ENCODE measurements around the gene ATG101. TPM values are rescaled to one million over a fixed set of nuclear protein-coding genes. Genes with fewer than 3 reads are reported as not detected.

ATG101 gene
- total and polyA plus RNA-seq, 2 of the 13 experiments (the other 11 are each of a cell fraction or from before 2014, with no cell fraction given), result 58.2 to 67.7 TPM

DNA sequence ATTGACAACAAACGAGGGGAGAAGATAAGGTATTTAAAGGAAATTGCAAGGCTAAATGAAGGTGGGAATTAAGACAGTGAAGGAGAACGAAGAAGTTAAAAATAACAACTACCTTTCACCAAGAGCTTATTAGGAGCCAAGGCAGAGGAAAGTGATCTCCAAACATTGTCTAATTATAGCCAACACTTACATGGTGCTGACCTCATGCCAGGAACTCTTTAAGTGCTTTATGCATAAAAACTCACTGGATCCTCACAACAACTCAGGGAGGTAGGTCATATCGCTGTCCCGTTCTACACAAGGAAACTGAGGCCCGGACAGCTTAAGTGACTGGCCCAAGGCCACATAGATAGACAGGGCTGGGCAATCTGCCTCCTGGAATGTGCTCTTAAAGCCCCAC, 43.5 kb upstream of the ATG101 start:
- no peak overlapping the region for H2AFZ ChIP-seq (ENCODE audit: low read length)
- no peaks in the 10 kb centered on the region for H3K36me3 ChIP-seq (replicated peaks in 1 of 2; ENCODE audit: control insufficient read depth in 1 of 2, insufficient read depth in 2 of 2, low read length in 2 of 2)
- peak overlapping the region; percentile 93; the same call in 1 of the 2 replicates for H3K4me2 ChIP-seq (ENCODE audit: low read depth, low read length)
- H3K4me3 ChIP-seq (replicated peaks in 1 of 3; ENCODE audit: insufficient read depth in 1 of 3, low read depth in 2 of 3, low read length in 3 of 3), result no peak overlapping the region
- H3K27me3 ChIP-seq (ENCODE audit: control insufficient read depth in 1 of 2, insufficient read depth in 2 of 2, low read length in 2 of 2), result peaks cover 0 to 4% of the 10 kb centered on the region in 2 experiments; a peak in 2 of 5 replicates
- DNase-seq (ENCODE audit: low spot score) (no peak), FAIRE-seq (no peak), ATAC-seq (no peak)
- H3K9me3 ChIP-seq (ENCODE audit: low read length), result no peaks in the 10 kb centered on the region
- 6% methylated on average over 2 of the region's 5 CpGs for WGBS (ENCODE audit: low lambda C conversion rate)
- H3K9ac ChIP-seq (ENCODE audit: insufficient read depth, low read depth, low read length), result no peak overlapping the region
- POLR2A ChIA-PET, result interaction anchor here (1.4 to 2.5 kb wide), 6 partner anchors 16 to 57 kb away, joined by 4 to 19 read pairs (median 14); partner anchors contain the start of genes ATG101 and NR4A1
- no peaks in the 10 kb centered on the region for H4K20me1 ChIP-seq (ENCODE audit: insufficient read depth, low read length)
- peaks cover 31% of the 10 kb centered on the region for H3K4me1 ChIP-seq (ENCODE audit: insufficient read depth, low read length)
- CTCF ChIA-PET (ENCODE audit: low intra/inter-chr PET ratio, low total read pairs), result interaction anchor here (0.9 to 8.0 kb wide), 8 partner anchors 11 to 94 kb away, joined by 3 to 99 read pairs (median 23); partner anchors contain the start of gene ATG101
- BruUV-seq (replicated peaks), result no TSS peak
- in situ Hi-C loops (cut with HindIII; ENCODE audit: extremely low pct_ligation_motif_present, low pct_unique_long_range_greater_than_20kb), result loop anchor here (5.0 kb wide), 2 partner anchors 56 to 96 kb away; no protein-coding TSS in a partner anchor
- intact Hi-C loops (cut with micrococcal nuclease; ENCODE audit: unreplicated experiment), result no loop called here
- 0 out of 2 replicates have a peak, but pooled peaks have one; percentile 6 for TF ChIP-seq KDM5B (CRISPR knock-in tag; IDR thresholded peaks at IDR 0.05; ENCODE audit: borderline replicate concordance)
- TF ChIP-seq HCFC1 (IDR thresholded peaks at IDR 0.05; ENCODE audit: low read depth, low read length), result no peak
- TF ChIP-seq HOXA7 (CRISPR knock-in tag; IDR thresholded peaks at IDR 0.05), result no peak
- H3K79me2 ChIP-seq (ENCODE audit: insufficient read depth, low read length), result no peaks in the 10 kb centered on the region
- no peak overlapping the region for H3K27ac ChIP-seq (ENCODE audit: extremely low read length, insufficient read depth, low read length)

DNA sequence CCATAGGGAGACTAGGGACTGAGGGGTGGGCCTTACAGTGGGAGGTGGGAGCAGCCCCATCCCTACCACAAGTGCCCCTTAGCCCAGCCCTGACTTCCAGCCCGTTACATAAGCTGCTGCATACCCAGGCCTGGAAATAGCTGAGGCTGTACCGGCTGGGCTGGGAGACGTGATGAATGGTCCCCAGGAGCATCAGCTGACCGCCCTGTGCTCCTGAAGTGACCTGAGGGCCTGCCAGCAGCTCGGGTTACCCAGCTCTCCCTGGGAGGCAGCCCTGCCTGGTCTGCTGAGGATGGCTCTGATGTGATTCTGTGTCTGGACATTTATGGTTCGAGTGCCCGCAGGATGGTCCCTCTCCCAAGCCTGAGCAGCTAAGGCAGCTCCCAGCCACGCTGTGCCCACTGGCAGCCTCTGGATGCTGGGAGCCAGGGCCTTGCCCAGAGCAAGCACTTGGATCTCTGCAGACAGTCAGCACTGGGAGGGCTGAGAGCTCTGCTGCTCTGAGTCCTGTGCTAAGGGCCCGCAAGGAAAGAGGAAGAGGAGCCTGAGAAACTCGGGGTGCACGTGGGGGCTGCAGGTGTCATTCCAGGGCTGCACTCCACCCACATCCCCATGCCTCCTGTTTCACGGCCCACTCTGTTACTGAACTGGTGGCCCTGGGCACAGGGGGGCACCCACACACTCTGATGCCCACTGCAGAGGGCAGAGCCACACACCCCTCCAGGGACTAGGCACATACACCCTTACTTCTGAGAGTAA, 42.5 kb upstream of the ATG101 start:
- intact Hi-C loops (cut with micrococcal nuclease; ENCODE audit: unreplicated experiment) (no loop called here), in situ Hi-C loops (cut with HindIII; ENCODE audit: extremely low pct_ligation_motif_present, low pct_unique_long_range_greater_than_20kb) (loop anchor here (5.0 kb wide), 2 partner anchors 55 to 95 kb away; no protein-coding TSS in a partner anchor)
- H3K79me2 ChIP-seq (ENCODE audit: insufficient read depth, low read length), result no peaks in the 10 kb centered on the region
- no peak overlapping the region for H2AFZ ChIP-seq (ENCODE audit: low read length)
- H3K27me3 ChIP-seq (ENCODE audit: control insufficient read depth in 1 of 2, insufficient read depth in 2 of 2, low read length in 2 of 2), result peaks cover 0 to 4% of the 10 kb centered on the region in 2 experiments; a peak in 2 of 5 replicates
- H3K36me3 ChIP-seq (replicated peaks in 1 of 2; ENCODE audit: control insufficient read depth in 1 of 2, insufficient read depth in 2 of 2, low read length in 2 of 2), result no peaks in the 10 kb centered on the region
- TF ChIP-seq ELF1 (CRISPR knock-in tag; IDR thresholded peaks at IDR 0.05) (no peak), HOMEZ (CRISPR knock-in tag; IDR thresholded peaks at IDR 0.05; ENCODE audit: low read depth) (no peak), TOPORS (CRISPR knock-in tag; IDR thresholded peaks at IDR 0.05) (no peak), ZNF746 (CRISPR knock-in tag; IDR thresholded peaks at IDR 0.05) (no peak), POLR2AphosphoS2 (IDR thresholded peaks at IDR 0.05; ENCODE audit: low read depth, low read length) (no peak), ZNF274 (CRISPR knock-in tag; IDR thresholded peaks at IDR 0.05) (no peak), SOX13 (IDR thresholded peaks at IDR 0.05) (no peak), SOX13 (CRISPR knock-in tag; conservative IDR thresholded peaks at IDR 0.05 in 1 of 2, IDR thresholded peaks at IDR 0.05 in 1 of 2) (no peak), NFIB (CRISPR knock-in tag; IDR thresholded peaks at IDR 0.05; ENCODE audit: borderline replicate concordance) (no peak), NFIC (IDR thresholded peaks at IDR 0.05; ENCODE audit: low read length) (no peak), ZNF615 (CRISPR knock-in tag; IDR thresholded peaks at IDR 0.05; ENCODE audit: borderline replicate concordance) (no peak), ZNF556 (CRISPR knock-in tag; IDR thresholded peaks at IDR 0.05; ENCODE audit: borderline replicate concordance) (no peak), ZBTB20 (CRISPR knock-in tag; IDR thresholded peaks at IDR 0.05; ENCODE audit: borderline replicate concordance, low read depth) (no peak)
- no peak for FAIRE-seq
- H4K20me1 ChIP-seq (ENCODE audit: insufficient read depth, low read length), result no peaks in the 10 kb centered on the region
- peaks cover 37% of the 10 kb centered on the region for H3K4me1 ChIP-seq (ENCODE audit: insufficient read depth, low read length)
- DNase-seq (ENCODE audit: low spot score), result no peak
- no peak overlapping the region for H3K9ac ChIP-seq (ENCODE audit: insufficient read depth, low read depth, low read length)
- ChIA-PET CTCF (ENCODE audit: low intra/inter-chr PET ratio, low total read pairs) (interaction anchor here (1.5 to 4.4 kb wide), 4 partner anchors 41 to 93 kb away, joined by 5 to 79 read pairs (median 46); partner anchors contain the start of gene ATG101), POLR2A (no interaction called here)
- no CpG with 5 or more reads among the region's 12 CpGs for WGBS (ENCODE audit: low lambda C conversion rate)
- no TSS peak for BruUV-seq (replicated peaks)
- no peak overlapping the region for H3K4me3 ChIP-seq (replicated peaks in 1 of 3; ENCODE audit: insufficient read depth in 1 of 3, low read depth in 2 of 3, low read length in 3 of 3)
- H3K4me2 ChIP-seq (ENCODE audit: low read depth, low read length), result no peak overlapping the region
- no peak overlapping the region for H3K27ac ChIP-seq (ENCODE audit: extremely low read length, insufficient read depth, low read length)
- no peak for ATAC-seq
- H3K9me3 ChIP-seq (ENCODE audit: low read length), result no peaks in the 10 kb centered on the region

Measured in HepG2 (cell line).